ENCODE results near the gene RNU5B-1.
"Not testable (repeated sequence)": the region's sequence is repeated elsewhere in the genome, so short reads cannot be mapped to it uniquely, and the experiment has no call there.

RNU5B-1 gene

GRCh38 chr15:65342493-65342892, 38.0 kb downstream of the RNU5B-1 start:
- no peak for DNase-seq (ENCODE audit: low read depth in 2 of 2, low spot score in 1 of 2)

GRCh38 chr15:65343374-65343981, 39.0 kb downstream of the RNU5B-1 start:
- no peak for DNase-seq (ENCODE audit: low read depth in 2 of 2, low spot score in 1 of 2)

GRCh38 chr15:65344214-65344913, 39.9 kb downstream of the RNU5B-1 start:
- DNase-seq (ENCODE audit: low read depth in 2 of 2, low spot score in 1 of 2): no peak

- DNase-seq (ENCODE audit: low read depth in 2 of 2, low spot score in 1 of 2): no peak
Measured at GRCh38 chr15:65344914-65345275, 40.4 kb downstream of the RNU5B-1 start.

GRCh38 chr15:65346856-65347598, 42.5 kb downstream of the RNU5B-1 start:
- no peak for DNase-seq (ENCODE audit: low read depth in 2 of 2, low spot score in 1 of 2)

- not testable (repeated sequence) for DNase-seq (ENCODE audit: low read depth in 2 of 2, low spot score in 1 of 2)
Measured at GRCh38 chr15:65347756-65348155, 43.3 kb downstream of the RNU5B-1 start.

- DNase-seq (ENCODE audit: low read depth in 2 of 2, low spot score in 1 of 2): no peak
Measured at GRCh38 chr15:65349338-65349737, 44.9 kb downstream of the RNU5B-1 start.

GRCh38 chr15:65351972-65352371, 47.5 kb downstream of the RNU5B-1 start:
- DNase-seq (ENCODE audit: low read depth in 2 of 2, low spot score in 1 of 2): not testable (repeated sequence)

Measured in stimulated activated CD8-positive, alpha-beta memory T cell treated with anti-CD3 and anti-CD28 coated beads, Interleukin-4, amount 100 ng/mL, for 1 hour (primary cell).